HG03469 (cell line): ENCODE results near the gene NAIF1.
A peak's percentile ranks its signal among the peaks of the same experiment; 100 is the strongest.
"Not testable (repeated sequence)": the region's sequence is repeated elsewhere in the genome, so short reads cannot be mapped to it uniquely, and the experiment has no call there.

Experiments
- ATAC-seq: cut with Tn5 transposase; IDR thresholded peaks from one replicate; pipeline ENCODE4 v1.9.1; 2021; ENCODE audit warnings: mild to moderate bottlenecking, moderate library complexity, moderate number of reproducible peaks; ENCODE audit not compliant: unreplicated experiment

The NAIF1 gene

DNA sequence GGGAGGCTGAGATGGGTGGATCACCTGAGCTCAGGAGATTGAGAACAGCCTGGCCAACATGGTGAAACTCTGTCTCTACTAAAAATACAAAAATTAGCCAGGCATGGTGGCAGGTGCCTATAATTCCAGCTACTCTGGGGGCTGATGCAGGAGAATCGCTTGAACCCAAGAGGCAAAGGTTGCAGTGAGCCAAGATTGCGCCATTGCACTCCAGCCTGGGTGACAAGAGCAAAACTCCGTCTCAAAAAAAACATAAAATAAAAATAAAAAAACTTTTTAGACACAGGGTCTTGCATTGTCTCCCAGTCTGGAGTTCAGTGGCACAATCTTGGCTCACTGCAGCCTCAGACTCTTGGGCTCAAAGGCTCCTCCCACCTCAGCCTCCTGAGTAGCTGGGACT is 30.6 kb downstream of the NAIF1 start:
- ATAC-seq: not testable (repeated sequence)

DNA sequence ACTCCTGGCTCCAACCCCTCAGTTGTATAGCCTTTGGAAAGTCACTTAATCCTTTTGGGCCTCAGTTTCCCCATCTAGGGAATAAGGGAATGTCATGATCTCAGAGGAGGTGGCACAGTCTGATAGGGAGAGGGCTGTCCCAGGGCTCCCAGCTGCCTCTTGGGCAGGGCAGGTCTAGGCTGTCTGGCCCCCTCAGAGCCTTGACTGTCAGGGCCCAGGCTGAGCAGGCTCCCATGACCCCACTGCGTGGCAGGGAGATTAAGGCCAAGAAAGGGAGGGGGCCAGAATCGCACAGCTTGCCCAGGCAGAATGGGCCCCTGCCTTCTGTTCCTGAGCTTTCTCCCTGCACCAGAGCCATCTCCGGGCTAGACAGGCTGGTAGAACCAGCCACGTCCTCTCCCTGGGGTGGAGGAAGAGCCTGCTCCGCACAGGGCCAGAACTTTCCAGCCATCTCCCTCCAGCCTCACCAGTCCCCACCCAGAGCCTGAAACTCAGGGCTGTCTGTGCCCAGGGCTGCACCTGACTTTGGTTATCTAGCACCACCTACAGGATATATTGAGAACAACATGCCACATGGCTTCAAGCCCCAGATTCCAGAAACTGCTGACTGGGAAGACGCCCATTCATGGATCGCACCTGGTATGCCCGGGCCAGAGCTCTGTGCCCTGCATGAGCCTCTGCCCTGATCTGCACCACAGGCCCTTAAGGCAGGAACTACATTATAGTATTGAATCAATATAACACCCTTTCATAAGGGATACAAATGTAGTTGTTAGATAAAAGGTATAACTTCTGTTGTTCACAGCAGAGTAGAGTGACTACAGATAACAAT is 32.1 kb downstream of the NAIF1 start:
- no peak for ATAC-seq

DNA sequence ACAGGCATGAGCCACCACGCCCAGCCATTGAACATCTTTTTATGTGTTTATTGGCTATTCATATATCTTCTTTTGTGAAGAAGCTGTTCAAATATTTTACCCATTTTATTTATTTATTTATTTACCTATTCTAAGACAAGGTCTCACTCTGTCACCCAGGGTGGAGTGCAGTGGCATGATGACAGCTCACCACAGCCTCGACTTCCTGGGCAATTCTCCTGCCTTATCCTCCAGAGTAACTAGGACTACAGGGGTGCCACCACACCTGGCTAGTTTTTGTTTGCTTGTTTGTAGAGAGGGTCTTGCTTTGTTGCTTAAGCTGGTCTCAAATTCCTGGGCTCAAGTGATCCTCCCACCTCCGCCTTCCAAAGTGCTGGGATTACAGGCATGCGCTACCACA is 33.5 kb downstream of the NAIF1 start:
- ATAC-seq: no peak

GRCh38 chr9:128027705-128028104 is 39.4 kb downstream of the NAIF1 start:
- ATAC-seq: no peak

GRCh38 chr9:128026773-128027541 is 40.2 kb downstream of the NAIF1 start:
- ATAC-seq: no peak

DNA sequence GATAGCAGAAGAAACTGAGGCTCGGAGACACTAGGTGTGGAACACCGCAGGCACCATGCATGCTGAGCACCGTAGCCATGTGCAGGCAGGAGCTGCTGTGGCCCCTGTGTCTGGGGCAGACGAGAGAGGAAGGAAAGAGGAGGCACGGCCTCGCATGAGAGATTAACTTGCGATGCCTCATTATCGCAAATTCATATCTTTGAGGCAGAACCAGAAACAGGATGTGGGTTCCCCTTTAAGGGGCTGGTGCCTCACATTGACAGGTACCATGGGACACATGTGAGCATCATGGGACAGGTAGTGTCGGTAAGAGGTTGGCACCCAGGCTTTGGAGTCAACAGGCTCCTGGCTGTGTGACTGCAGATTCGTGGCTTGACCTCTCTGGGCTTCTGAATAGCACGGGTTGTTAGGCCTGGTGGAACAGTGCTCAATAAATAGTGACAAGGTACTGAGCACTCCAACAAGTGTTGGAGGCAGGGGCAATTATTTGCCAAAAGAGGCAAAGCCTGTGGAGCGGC is 40.8 kb downstream of the NAIF1 start:
- peak; percentile 39 for ATAC-seq

GRCh38 chr9:128025736-128026135 is 41.4 kb downstream of the NAIF1 start:
- ATAC-seq: no peak

GRCh38 chr9:128024761-128025308 is 42.3 kb downstream of the NAIF1 start:
- no peak for ATAC-seq

- ATAC-seq: not testable (repeated sequence)
These were observed 43.4 kb downstream of the NAIF1 start for GRCh38 chr9:128023671-128024070.

GRCh38 chr9:128022886-128023285 is 44.2 kb downstream of the NAIF1 start:
- no peak for ATAC-seq

DNA sequence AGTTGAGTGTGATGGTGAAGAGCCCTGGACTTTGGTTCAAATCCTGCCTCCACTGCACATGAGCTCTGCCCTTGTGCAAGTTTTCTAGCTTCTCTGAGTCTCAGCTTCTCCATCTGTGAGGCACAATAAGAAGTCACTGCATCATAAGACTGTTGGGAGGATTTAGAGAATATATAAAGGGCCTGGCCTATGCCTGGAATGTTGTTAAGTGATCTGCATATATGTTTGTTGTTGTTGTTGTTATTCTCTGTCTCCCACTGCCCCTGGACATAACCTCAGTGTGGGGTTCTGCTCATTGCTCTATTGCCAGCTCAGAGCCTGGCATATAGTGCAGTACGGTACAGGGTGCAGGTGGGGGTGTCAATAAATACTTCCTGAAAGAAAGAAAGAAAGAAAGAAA is 46.0 kb downstream of the NAIF1 start:
- no peak for ATAC-seq

GRCh38 chr9:128020692-128021091 is 46.4 kb downstream of the NAIF1 start:
- no peak for ATAC-seq

GRCh38 chr9:128015696-128016095 is 51.4 kb downstream of the NAIF1 start:
- no peak for ATAC-seq
